ELF-1 (cell line): ENCODE results near the gene DCC.

Experiments
- DNase-seq: peaks from one replicate; pipeline ENCODE4 v3.0.0-alpha.2; 2016; ENCODE audit warnings: low read depth, low spot score

Gene DCC

DNA sequence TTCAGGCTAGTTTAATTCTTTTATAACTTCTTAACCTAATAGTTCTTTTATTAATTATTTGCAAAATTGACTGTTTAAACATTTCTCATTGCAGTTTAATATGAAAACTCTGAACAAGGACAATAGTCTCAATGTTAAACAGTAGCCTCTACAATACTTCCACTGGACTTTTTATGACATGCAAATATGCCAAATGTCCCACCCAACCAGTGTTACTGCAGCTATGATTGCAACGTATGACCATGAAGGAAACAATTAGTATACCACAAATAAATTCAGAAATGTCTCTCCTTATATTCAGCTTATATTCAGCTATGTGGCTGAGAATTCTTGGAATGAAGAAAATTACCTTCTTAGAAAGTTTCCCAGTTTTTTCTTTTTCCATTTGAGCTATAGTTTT lies 688.6 kb downstream of the DCC start:
- no peak for DNase-seq

DNA sequence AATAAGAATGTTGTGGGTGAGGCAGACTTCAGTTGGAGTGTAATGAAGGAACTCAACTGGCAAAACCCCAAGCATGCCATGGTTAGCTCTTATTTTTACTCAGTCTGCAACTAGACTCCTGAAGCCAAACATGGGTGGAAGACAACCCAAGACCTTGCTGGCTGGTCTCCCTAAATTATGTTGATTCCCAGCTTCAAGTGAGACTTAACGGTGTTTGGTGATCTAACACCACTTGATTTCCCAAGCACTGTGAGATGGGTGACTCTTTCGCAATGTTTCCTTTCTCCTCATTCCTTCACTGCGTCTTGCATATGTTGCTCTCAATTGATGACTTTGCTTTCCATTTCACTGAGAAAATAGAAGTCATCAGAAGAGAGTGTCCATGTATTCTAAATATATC lies 693.1 kb downstream of the DCC start:
- no peak for DNase-seq

DNA sequence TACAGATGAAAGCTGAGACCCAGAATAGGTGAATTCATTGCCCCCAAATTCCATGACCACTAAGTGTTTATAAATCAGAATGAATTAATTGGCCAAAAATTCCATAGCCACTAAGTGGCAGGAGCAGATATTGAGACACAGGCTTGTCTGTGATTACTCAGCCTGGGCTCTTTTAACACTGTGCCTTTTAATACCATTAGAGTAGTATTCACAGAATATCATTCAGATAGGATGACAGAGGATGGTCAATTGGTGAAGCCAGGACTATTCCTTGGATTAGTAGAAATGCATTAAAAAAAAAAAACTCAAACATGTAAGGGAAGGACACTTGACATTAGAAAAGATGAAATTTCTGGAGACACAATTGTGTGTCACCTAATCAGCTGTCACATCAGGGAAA lies 698.6 kb downstream of the DCC start:
- no peak for DNase-seq

DNA sequence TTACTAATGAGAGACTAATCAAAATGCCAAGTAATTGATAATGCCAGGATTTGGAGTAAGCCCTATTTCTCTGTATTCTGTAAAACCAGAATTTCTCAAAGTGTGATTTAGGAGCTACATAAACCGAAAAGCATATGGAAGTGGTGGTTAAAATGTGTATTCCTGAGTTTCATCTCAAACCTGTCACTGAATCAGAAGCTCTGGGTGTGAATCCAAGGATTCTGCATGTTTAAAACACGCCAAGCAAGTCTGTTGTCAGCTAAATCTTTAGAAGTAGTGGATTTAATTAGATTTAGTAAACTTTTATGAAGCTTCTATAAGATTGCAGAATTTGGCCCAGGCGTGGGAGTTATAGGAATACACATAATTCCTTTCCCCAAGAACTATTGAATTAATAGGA lies 700.3 kb downstream of the DCC start:
- no peak for DNase-seq

DNA sequence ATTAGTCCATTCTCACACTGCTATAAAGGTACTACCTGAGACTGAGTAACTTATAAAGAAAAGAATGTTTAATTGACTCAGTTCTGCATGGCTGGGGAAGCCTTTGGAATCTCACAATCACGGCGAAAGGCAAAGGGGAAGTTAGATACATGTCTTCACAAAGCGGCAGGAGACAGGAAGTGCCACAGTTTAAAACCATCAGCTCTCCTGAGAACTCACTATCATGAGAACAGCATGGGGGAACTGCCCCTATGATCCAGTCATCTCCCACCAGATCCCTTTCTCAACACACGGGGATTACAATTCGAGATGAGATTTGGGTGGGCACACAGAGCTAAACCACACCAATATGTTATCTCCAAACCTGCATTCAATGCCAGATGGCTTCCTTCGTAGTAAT lies 716.1 kb downstream of the DCC start:
- no peak for DNase-seq

DNA sequence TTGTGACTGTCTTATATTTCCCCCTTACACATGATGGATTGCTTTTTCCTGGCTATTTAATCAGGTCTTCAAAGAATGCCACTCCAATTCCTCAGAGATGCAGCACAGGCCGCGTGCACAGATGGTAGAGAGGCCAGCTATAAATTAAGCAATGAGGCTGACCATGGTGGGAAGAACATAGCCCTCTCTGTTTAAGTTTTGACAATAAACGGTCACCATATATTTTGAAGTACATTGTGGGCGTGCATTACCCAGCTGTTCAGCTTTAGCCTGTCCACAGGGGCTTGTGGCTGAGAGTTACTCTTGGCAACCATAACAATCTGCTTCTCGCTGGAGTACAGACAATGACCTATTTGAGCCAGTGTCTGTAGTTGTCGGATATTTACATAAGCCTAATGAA lies 730.8 kb downstream of the DCC start:
- DNase-seq = no peak

DNA sequence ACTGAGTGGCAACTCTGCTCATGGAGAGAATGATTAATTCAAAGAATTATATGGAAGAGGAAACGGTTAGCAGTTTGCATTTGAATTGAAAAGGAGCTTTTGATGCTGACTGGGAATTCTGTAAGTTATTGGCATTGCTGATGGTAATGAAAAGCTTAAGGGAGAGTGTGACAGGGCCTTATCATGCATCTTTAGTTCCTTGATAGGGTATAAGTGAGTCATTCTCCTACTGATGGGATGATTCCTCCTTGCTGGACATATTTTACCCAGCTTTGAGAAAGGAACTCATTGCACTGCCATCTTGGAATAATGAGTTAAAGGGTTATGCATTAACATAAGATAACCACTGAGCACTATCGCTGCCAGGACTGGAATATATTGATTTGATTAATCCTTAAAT lies 740.7 kb downstream of the DCC start:
- no peak for DNase-seq

DNA sequence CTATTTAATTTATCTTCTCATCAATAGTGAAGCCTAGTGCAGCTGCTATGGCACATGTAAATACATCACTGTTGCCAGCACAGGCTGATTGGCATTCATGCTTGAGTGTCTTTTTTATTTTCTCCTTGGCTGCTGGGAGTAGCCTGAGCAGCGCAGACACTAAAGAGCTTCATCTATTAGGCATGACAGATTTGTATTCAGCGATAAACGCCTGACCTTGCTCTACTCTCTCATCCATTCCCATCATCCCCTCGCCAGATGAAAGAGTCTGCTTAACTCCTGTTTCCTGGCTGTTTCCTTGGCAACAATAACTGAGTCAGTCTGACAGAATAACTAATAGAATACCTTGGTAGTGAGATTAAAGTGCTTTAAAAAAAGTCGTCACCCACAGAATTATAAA lies 753.6 kb downstream of the DCC start:
- no peak for DNase-seq

DNA sequence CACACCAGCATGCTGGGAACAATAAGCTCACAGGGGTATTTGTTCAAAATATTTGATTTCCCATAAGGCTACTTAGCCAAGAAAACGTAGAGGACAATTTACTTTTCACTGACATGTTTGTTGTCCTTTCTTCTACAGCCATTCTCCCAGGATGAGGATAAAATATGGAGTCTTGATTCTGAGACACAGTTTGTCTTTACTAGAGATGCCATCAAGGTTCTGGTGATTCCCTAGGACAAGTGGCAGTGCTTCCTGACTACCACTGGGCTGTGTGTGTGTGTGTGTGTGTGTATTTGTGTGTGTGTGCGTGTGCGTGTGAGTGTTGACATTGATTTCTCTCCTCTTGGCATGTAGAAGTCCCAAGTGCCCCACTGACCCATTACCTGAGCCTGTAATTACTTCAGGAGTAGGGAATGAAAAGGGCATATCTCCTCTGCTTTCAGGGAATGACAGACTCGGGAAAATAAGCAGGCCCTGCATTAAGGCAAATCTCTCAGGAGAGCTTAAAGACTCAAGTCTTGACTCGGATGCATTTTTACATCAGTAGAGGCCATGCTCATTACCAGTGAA lies 761.6 kb downstream of the DCC start:
- no peak for DNase-seq

DNA sequence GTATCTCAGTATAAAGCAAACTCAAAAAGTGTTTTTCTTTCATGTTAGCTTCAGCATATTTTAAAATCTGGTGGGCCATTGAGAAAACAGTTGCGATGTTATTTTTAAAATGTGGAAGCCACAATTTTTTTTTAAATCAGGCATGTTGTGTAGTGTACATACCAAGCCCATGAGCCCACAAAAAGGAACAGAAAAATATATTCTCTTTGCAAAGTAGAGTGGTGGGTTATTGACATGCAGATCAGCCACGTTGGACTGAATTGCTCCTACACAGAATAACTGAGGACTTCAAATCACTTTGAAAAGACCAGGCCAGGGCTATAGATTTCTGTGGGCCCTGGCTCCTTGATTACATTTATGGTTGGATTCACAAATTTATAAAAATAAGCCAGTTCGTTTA lies 774.4 kb downstream of the DCC start:
- no peak for DNase-seq

DNA sequence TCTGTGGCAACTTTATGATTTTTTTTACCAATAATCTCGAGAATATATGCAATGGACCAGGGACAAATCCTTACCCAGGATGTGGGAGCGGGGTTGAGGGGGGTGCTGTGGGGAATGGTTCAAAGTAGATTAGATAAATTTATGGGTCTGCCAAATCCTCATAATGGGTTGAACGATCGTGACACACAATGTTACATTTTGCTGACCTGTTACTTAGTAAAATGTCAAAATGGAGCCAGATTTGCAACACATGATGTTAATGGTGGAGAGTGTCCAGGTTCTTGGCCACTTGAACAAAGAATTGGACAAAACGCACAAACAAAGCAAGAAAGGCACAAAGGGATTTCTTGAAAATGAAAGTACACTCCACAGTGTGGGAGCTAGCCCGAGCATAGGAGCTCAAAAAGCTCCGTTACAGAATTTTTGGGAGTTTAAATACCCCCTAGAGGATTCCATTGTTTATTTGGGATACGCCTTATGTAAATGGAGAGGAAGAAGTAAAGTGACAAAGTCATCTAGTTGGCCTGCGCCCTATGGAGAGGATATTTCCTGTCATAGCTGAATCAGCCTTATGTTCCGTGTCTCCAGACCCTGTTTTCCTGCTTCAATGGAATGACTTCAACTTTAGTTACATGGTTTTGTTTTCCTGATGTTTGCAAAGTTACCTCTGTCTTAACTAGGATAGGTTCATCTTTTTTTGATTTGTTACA lies 776.0 kb downstream of the DCC start:
- DNase-seq = no peak

DNA sequence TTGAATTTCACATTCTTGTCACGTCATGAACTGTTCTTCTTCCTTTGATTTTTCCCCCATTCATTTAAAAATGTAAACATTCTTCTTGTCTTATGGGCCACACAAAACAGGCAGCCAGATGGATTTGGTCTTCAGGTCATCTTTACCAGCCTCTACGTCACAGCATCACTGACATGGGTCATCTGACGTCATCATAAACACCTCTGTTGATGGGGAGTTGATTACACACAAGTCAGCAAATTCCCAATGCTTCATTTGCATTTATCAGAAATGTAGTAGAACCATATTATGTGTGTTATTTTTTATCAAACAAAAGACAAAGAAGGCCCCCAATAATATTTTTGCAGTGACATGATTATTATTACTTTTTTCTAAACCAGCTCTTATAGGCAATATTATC lies 777.9 kb downstream of the DCC start:
- no peak for DNase-seq

DNA sequence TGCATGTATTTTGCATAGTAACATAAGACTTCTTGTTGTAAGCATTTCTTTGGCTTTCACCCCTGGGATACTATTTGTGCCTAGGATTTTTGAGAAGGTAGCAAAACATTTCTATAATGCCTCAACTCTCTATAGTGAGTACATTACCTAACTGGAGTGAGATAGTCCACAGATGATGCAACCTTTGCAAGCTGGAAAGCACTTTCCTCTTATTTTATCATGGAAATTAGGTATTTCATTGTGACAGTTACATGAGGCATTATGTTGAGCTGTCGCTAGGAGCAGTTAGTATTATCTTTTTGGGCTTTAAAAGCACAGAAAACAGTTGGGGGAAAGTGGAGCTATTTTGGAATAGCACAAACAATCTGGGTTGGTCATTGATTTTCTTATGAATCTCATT lies 786.2 kb downstream of the DCC start:
- no peak for DNase-seq

DNA sequence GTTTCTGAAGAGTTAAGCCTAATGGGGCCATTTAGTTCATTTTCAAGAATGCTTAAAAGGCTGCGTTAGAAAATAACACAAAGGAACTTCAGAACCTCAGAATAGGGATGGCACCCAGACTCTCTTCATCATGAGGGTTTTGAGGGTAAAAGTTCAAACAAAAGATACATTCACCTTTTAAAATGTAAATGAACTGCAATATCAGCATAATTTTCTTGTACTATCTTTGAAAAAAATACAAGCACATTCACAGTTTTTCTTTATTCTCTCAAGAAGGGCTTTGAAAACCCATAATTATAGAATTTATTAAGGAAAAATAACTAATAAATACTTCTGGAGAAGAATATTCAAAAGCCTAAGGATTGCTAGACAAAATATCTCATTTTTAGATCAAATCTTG lies 791.0 kb downstream of the DCC start:
- DNase-seq = no peak

DNA sequence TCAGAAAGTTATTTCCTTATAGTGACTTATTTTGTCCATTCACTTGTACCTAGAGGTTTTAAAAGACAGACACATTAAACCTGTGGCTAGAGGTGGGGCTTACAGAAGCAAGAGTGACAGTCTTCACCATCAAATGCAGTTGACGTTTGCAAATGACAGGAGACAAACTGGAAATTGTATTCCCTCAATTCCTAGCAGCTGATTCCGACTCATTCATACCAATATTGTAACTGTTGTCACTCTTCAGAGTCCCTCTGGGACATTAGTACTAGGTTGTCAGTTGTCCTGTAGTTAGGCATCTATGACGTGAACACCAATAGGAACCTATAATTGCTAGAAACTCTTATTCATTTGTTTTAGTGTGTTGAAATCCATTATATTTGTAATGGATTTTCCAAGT lies 794.7 kb downstream of the DCC start:
- DNase-seq = no peak

DNA sequence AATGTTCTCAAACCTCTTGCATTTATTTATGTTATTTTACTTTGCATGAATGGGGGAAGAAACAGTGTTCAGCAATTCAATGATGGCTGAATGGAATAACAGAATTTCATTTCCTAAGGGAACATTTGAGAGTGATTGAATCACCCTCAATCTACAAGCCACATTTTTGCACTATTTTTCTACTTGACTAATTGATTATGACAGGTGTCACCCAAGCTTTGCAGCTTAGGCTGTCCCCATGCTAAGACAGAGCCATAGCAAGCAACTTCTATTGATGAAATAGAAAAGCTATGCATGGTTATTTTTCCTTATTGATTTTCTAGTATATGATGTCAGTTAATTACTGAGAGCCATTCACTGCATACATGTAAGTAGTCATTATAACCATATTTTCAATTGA lies 795.7 kb downstream of the DCC start:
- no peak for DNase-seq

DNA sequence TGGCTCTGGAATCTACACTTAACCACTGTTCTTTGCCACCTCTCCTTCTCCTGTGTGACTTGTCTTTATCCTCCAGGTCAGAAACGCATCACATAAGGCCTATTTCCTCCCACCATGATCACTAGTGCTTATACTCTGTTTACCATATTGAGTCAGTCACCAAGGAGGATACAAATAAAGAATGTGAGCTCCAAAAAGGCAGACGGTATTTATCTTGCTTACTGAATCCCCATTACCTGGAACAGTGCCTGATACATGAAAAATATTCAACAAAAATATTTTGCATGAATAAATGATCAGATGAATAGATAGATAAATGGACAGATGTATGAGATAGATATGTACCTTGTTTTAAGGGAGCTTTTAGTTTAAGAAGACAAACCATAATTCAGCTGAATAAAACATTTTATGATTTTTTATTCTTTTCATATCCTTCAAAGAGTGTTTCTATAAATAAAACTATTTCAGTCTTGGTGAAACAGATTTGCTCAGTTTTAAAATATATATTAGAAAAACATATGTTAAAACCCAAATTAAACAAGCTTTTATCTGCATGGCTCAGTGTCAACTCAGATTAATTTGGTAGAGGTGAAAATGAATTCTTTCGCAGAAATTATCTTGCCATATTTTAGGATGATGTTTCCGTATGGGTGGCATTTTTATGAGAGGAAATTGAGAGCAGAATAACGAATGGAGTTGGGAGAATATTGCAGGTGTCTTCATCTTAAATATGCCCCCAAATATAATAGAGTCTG lies 799.9 kb downstream of the DCC start:
- DNase-seq = no peak

DNA sequence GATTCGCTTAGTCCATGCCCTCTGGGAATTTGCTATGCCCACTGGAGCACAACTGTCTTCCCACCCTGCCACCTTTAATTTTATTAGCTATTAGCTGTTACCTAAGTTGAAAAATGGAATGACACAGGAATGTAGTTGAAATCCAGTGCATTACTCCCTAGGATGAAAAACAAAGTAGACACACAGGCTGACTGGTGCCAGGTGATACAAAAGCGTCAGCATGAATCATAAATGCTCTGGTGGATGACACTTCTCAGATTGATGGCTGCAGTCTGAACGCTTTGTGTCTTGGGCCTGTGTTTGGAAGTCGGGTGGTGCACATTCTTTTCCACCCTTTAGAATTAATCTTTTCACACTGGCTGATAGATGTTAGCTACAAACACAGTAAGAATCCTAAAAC lies 802.0 kb downstream of the DCC start:
- DNase-seq = no peak

DNA sequence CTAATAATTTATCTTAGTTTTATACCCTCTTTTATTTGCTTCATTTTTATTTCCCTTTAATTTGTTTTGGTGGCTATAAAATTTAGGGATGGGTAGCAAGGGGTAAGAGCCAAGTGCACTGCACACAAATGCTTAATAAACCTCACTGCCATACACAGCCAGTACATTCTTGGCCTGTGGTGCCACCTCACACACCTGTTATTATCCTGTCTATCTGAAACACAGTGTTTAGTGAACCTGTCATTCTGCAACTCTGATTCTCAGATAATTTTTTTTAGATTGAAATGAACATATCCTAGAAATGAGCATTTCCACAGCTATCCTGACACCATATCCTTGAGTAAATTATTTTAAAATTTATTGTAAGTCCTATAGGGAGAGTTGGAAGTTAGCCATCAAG lies 807.5 kb downstream of the DCC start:
- no peak for DNase-seq

DNA sequence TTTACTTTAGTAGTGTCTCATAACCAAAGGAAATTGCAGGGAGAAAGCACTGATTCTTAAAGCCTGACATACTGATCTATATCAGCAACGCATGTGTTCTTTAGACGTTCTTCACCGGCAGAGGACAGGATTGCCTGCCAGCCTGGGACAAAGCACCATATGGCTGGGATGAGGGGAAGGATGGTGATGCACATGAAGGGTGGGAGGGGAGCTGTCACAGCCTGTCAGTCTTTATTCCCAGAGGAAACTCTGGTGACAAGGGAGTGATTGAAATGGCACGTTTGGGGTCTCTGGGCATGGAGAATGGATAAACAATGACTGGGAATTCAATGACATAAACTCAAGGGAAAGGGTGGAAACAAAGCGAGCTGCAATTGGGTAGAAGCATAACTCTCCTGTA lies 808.1 kb downstream of the DCC start:
- DNase-seq = no peak

DNA sequence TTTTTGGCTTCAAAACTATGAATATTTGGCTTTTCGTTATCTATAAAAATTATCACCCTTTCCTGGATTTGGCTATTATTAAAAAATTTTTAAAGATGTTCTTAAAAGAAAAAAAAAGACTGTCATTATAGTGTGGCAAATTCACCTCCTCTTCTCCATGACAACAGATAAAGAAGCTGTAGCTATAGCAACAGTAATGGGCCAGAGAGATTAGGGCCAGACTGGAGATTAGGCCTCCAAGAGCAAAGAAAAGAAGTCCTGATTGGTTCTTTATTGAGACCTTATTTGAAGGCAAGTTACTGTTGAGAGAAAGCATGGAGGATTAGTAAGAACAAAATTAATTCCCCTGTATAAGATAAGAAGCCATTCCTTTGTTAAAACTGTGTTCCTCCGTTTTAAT lies 812.5 kb downstream of the DCC start:
- no peak for DNase-seq

DNA sequence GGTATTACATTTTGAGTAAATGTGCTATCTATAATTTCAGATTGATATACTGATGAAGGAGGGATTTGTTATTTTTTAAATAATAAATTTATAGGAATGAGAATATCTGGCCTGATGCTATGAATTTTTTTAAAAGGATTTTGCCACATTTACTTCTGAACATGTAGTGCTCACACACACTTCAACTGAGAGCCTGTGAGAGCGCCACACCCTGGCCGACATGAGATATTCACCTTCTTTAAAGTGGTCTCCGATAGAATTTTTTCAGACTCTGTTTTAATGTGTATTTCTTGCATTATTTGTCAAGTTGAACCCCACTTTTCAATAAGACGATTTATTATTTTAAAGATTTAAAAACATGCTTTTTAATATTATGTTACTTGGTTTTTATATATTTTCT lies 813.3 kb downstream of the DCC start:
- no peak for DNase-seq

DNA sequence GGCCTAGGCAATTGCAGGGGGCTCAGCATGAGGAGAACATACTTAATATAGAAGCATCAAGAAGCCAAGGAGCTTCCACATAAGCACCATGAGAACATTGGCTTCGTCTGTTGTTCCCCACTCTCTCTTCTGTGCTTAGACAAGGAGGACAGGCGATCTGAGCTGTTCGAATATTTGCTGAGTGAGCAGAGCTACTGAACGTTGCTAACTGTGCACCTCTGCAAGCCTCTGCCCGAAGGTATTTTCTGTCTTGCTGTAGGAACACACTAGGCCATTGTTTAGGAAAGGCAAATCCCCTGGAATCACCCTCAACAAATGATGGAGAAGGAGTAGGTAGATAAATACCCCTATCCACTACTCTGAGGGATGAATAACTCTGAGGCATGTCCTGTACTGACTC lies 813.8 kb downstream of the DCC start:
- no peak for DNase-seq
